GM21723 (cell line): ENCODE measurements around the gene TFAP2A.

Source experiments
- ATAC-seq: cut with Tn5 transposase; IDR thresholded peaks from one replicate; pipeline ENCODE4 v1.9.1; 2021; ENCODE audit warnings: mild to moderate bottlenecking, moderate library complexity; ENCODE audit not compliant: unreplicated experiment

Gene TFAP2A

DNA sequence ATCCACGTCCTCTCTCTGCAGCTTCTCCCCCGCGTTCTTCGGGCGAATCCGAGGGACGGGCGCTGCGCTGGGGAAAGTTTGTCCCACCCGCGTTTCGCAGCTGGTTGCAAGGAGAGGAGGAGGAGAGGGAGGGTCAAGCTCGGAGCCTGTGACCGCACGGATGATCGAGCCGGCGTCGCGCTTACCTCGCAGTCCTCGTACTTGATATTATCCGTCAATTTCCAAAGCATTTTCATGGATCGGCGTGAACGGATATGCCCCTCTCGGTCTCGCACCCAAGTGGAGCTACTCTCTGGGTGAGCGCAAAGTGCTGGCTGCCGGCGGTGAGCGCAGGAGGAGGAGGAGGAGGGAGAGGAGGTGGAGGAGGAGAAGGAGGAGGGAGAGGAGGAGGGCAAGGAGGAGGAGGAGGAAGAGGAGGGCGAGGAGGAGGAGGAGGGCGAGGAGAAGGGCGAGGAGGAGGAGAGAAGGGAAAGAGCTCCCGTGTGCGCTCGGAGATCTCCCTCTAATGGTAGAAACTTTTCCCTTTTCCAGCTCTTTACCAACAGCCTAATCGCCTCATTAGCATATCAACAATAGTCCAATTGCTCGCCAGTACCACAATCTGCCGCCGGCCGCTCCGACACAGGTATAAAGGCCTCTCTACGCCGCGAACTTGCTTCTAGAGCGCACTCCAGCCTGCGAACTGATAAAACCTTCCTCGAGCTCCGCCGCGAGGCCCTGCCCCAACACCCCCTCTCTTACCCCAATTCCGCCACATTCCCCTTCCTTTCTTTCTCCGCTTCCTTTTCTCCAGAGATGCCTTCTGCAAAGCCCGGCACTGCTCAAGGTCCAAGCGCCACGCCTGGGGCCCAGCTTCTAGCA, at the start of gene TFAP2A:
Gene TFAP2A (minus strand): TSS at position 319 of the 861 bp plus-strand sequence. CDS start 83 bp downstream, at position 236.
- ATAC-seq, result no peak

GRCh38 chr6:10463491-10464481, 48.9 kb upstream of the TFAP2A start:
- no peak for ATAC-seq

DNA sequence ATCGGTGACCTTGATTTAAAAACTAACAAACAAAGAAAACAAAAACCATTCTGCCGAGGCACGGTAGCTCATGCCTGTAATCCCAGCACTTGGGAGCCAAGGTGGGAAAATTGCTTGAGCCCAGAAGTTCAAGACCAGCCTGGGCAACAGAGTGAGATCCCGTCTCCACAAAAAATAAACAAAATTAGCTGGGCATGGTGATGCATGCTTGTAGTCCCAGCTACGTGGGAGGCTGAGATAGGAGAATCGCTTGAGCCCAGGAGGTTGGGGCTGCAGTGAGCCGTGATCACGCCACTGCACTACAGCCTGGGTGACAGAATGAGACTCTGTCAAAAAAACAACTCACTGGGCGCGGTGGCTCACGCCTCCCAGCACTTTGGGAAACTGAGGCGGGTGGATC, 48.2 kb upstream of the TFAP2A start:
- no peak for ATAC-seq

DNA sequence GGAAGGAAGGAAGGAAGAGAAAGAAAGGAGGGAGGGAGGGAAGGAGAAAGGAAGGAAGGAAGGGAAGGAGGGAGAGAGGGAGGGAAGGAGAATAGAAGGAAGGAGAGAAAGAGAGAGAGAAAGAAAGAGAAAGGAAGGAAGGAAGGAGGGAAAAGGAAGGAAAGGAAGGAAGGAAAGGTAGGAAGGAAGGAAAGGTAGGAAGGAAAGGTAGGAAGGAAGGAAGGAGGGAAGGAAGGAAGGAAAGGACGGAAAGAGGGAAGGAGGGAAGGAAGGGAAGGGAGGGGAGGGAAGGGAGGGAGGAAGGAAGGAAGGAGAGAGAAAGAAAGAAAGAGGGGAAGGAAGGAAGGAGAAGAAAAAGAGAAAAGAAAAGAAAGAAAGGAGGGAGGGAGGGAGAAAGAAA, 47.0 kb upstream of the TFAP2A start:
- ATAC-seq, result no peak

DNA sequence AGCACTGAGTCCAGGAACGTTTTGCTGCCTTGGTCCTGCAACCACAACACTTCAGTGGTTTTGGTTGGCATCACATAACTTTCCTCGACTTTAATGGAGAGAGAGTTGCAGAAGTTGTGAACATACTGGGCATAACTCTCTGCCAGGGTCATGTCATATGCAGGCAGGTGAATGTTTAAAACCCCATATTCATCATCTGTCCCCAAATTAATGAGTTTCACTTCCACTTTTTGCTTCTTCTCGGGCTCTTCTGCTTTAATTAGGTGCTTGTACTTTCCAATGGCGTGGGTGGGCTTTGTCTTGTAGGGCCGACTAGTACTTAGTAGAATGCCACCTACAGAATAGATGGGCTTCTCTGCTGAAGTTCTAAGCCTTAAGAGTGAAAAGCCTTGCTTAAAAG, 45.2 kb upstream of the TFAP2A start:
- ATAC-seq, result peak; percentile 92

DNA sequence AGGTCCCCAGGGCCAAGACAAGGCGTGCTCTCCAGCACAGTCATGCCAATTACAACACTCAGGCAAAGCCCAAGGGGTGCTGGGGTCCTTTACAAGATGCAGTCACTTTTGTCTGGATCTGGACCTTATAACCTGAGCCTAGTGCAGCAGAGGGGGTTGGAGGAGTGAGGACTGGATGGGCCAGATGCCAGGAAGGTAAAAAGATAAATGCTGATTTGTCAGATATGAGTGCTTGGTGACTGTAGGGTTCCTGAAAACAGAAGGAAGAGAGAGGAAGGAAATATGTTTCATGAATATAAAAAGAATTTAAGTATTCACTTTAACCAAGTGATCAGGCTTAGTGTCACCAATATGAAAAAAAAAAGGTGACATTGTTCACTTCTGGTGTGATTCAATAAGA, 43.4 kb upstream of the TFAP2A start:
- no peak for ATAC-seq

- ATAC-seq, result no peak
Measured at GRCh38 chr6:10453596-10453995, 38.7 kb upstream of the TFAP2A start.

DNA sequence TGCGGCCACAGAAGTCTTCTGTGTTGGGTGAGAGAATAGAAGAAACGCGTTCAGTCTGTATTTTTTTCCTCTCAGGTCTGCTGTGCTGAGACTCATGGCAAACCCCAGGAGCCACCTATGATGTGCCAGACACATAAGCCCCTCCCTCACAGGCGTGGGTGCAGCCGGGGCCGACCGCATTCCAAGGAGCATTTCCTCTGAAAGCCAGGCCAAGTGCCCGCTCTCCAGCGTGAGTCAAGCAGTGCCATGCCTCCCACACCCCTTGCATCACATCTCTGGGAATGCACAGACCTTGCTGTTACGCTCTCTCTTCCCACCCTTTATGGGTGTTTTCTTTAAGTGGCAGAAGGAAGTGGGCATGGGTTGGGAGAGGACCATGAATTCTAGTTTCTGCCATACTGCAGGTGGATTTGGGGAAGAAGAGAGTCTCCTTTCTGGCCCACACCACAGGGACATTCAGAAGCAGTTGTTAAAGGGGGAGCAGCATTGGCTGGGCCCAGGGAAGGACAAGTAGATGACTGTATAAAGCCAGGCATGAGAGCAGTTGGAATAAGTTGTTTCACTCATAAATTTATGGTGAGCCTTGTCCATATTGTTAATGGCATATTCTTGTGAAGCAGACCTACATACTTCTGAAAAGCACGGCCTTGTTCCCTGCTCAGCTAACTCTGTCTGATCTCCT, 37.1 kb upstream of the TFAP2A start:
- no peak for ATAC-seq

DNA sequence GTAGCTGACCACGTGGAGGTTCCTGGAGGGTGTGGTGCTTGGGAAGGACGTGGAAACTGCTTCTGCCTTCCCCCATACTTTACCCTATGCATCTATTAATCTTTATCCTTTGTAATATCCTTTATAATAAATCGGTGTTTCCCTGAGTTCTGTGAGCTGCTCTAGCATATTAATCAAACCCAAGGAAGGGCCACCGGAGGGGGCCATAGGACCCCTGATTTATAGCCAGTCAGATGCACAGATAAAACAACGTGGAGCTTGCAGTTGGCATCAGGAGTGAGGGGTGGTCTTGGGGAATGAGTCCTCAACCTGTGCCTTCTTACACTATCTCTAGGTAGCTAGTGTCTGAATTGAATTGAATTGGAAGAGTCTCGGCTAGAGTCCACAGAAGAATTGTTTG, 36.5 kb upstream of the TFAP2A start:
- no peak for ATAC-seq

DNA sequence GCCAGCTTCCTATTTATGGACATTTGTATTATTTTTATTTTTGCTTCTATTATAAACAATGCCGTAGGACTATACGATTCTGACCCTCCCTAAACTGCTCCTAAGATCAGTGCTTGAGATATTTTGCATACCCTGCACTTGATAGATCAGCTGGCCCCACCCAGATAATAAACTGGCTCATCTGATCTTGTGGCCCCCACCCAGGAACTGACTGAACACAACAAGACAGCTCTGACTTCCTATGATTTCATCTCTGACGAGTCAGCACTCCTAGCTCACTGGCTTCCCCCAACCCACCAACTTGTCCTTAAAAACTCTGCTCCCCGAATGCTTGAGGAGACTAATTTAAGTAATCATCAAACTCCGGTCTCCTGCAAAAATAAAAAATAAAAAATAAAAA, 34.9 kb upstream of the TFAP2A start:
- no peak for ATAC-seq

GRCh38 chr6:10448096-10448495, 33.2 kb upstream of the TFAP2A start:
- ATAC-seq, result no peak

DNA sequence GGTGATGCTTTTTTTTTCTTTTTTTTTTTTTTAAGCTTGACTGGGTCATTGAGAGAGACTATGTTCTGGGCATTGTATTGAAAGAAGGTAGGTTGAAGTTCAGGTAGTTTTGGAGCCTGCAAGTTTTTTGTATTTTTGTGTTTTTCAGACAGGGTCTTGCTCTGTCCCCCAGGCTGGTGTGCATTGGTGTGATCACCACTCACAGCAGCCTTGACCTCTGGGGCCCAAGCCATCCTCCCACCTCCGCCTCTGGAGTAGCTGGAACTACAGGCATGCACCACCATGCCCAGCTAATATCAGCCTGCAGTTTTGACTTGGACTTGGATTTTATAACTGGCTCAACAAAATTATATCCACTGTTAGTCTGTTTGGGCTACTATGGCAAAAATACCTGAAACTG, 31.7 kb upstream of the TFAP2A start:
- no peak for ATAC-seq

DNA sequence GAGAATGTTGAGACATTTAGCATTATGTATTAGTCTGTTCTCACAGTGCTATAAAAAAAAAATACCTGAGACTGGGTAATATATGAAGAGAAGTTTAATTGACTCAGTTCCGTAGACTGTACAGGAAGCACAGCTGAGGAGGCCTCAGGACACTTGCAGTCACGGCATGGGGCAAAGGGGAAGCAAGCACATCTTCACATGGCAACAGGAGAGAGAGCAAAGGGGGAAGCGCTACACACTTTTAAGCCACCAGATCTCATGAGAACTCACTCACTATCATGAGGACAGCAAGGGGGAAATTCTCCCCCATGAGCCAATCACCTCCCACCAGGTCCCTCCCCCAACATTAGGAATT, 26.8 kb upstream of the TFAP2A start:
- no peak for ATAC-seq

- no peak for ATAC-seq
Measured at GRCh38 chr6:10441004-10441654, 26.3 kb upstream of the TFAP2A start.

DNA sequence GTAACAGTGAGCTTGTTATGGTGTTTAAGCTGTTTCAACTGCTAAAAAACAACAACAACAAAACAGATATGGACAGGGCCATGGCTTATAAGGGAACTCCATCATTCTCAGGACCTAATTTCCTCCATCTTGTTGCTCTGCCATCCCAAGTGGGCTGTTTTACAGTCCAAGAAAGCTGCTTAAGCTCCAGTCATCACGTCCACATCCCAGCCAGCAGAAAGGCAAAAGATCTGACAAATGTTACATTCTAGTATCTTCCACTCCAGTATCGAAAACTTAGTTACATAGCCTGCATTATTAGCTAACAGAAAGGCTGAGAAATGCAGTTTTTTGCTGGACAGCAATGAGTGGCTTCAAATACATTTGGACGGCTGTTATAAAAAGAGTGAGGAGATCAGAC, 23.0 kb upstream of the TFAP2A start:
- no peak for ATAC-seq

DNA sequence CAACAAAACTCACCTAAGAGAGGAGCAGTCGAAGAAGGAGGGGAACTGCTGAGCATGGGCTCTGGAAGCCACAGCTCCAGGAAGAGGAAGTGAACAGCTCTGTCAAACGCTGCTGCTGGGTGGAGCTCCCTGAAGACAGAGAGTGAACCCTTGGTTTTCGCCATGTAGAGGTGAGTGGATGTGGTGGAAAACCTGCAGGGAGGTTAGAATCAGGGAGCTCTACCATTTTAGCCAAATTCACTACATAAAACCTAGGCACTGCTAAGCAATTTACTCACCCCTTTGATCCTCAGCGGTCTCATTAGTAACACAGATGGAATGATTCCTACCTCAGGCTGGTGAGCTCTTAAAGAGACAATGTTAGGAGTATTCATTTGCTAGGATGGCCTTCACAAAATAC, 19.4 kb upstream of the TFAP2A start:
- ATAC-seq, result no peak

GRCh38 chr6:10433322-10433721, 18.4 kb upstream of the TFAP2A start:
- no peak for ATAC-seq

GRCh38 chr6:10431423-10432164, 16.7 kb upstream of the TFAP2A start:
- no peak for ATAC-seq

- peak; percentile 65 for ATAC-seq
Measured at GRCh38 chr6:10429638-10430427, 15.0 kb upstream of the TFAP2A start.
